ENCODE measurements around the gene AKT3.

AKT3 gene

DNA sequence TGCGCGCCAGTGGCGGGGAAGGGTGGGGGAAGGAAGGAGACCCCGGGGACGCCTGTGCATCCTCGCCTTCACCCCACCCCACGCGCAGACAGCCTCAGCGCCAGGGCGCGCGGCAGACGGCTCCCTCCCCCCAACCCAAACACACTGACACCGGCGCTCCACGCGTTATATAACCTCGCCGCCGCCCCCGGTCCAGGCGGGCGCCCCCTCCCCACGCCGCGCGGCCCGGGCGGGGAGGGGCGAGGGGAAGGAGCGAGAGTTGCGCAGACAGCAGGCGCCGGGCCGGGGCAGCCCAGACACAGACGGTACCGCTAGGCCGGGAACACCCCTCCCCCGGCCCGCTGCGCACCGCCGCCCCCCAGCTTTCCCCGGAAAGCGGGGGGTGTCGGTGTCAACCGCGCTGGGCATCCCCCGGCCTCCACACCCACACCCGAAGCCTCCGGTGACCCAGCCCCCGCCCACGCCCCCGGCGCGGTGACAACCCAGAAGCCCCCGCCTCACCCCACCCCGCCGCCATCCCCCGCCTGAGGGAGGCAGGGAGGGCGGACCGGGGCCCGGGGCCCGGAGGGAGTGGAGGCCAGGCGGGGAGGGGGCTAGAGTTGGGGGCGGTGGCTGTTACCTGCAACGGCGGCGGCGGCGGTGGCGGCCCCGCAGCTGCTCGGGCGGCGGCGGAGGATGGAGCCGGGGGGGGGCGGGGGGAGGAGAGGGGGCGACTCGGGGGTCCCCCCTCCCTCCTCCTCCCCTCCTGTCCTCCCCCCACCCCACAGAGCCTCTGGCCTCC is 432 bp downstream of the AKT3 start:
- TF ChIP-seq ZBTB7A (IDR thresholded peaks at IDR 0.05; ENCODE audit: low read depth), result no peak
- no peak for TF ChIP-seq NFIC (IDR thresholded peaks at IDR 0.05)
- TF ChIP-seq EGR1 (IDR thresholded peaks at IDR 0.05), result no peak
- no peak for TF ChIP-seq TAF1 (IDR thresholded peaks at IDR 0.05; ENCODE audit: low read depth)
- no peak for TF ChIP-seq CREB1 (IDR thresholded peaks at IDR 0.05; ENCODE audit: low read depth)
- no peak for TF ChIP-seq EP300 (IDR thresholded peaks at IDR 0.05; ENCODE audit: borderline replicate concordance)
- TF ChIP-seq, protein P1, sequence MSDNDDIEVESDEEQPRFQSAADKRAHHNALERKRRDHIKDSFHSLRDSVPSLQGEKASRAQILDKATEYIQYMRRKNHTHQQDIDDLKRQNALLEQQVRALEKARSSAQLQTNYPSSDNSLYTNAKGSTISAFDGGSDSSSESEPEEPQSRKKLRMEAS (IDR thresholded peaks at IDR 0.05), result no peak
- no peak for TF ChIP-seq TEAD4 (IDR thresholded peaks at IDR 0.05)
- no peak for TF ChIP-seq YY1 (IDR thresholded peaks at IDR 0.05; ENCODE audit: low read depth)
- no peak for TF ChIP-seq RAD21 (IDR thresholded peaks at IDR 0.05; ENCODE audit: low read depth)
- no peak for TF ChIP-seq FOXM1 (IDR thresholded peaks at IDR 0.05; ENCODE audit: borderline replicate concordance, low read depth)
- TF ChIP-seq CEBPB (IDR thresholded peaks at IDR 0.05), result no peak
- no peak for TF ChIP-seq TCF12 (IDR thresholded peaks at IDR 0.05; ENCODE audit: low read depth)
- TF ChIP-seq, protein P2, sequence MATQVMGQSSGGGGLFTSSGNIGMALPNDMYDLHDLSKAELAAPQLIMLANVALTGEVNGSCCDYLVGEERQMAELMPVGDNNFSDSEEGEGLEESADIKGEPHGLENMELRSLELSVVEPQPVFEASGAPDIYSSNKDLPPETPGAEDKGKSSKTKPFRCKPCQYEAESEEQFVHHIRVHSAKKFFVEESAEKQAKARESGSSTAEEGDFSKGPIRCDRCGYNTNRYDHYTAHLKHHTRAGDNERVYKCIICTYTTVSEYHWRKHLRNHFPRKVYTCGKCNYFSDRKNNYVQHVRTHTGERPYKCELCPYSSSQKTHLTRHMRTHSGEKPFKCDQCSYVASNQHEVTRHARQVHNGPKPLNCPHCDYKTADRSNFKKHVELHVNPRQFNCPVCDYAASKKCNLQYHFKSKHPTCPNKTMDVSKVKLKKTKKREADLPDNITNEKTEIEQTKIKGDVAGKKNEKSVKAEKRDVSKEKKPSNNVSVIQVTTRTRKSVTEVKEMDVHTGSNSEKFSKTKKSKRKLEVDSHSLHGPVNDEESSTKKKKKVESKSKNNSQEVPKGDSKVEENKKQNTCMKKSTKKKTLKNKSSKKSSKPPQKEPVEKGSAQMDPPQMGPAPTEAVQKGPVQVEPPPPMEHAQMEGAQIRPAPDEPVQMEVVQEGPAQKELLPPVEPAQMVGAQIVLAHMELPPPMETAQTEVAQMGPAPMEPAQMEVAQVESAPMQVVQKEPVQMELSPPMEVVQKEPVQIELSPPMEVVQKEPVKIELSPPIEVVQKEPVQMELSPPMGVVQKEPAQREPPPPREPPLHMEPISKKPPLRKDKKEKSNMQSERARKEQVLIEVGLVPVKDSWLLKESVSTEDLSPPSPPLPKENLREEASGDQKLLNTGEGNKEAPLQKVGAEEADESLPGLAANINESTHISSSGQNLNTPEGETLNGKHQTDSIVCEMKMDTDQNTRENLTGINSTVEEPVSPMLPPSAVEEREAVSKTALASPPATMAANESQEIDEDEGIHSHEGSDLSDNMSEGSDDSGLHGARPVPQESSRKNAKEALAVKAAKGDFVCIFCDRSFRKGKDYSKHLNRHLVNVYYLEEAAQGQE (IDR thresholded peaks at IDR 0.05; ENCODE audit: low read depth), result no peak
- TF ChIP-seq, protein P3, sequence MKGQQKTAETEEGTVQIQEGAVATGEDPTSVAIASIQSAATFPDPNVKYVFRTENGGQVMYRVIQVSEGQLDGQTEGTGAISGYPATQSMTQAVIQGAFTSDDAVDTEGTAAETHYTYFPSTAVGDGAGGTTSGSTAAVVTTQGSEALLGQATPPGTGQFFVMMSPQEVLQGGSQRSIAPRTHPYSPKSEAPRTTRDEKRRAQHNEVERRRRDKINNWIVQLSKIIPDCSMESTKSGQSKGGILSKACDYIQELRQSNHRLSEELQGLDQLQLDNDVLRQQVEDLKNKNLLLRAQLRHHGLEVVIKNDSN (IDR thresholded peaks at IDR 0.05), result no peak

DNA sequence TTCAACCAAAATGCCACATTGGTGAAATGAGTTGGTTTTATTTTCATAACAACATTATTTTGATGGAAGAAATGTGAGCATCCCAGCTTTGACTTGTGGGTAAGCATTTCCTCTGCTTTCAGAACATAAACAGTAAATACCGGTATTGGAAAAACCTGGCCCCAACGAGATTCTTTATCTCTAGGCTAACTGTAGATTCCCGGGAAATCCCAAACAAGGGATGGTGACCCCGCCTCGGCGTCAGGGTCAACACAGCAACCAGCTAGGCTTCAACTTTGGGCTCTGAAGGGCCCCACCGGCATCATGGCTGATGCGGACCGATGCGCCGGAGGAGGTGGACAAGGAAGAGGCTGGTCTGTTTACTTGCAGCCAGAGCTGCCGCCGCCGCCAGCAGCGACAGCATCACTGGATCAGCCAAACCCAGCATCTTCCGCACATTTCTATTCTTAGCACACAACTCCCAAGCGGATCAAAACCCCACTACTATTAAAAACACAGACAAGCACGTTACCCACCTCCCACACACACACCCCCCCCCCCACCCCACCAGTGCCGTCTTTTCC is 1.1 kb downstream of the AKT3 start:
- no peak for TF ChIP-seq ZBTB7A (IDR thresholded peaks at IDR 0.05; ENCODE audit: low read depth)
- no peak for TF ChIP-seq TAF1 (IDR thresholded peaks at IDR 0.05; ENCODE audit: low read depth)
- TF ChIP-seq, protein P2 (IDR thresholded peaks at IDR 0.05; ENCODE audit: low read depth), result no peak
- TF ChIP-seq, protein P3 (IDR thresholded peaks at IDR 0.05), result no peak
- no peak for TF ChIP-seq EP300 (IDR thresholded peaks at IDR 0.05; ENCODE audit: borderline replicate concordance)
- no peak for TF ChIP-seq EGR1 (IDR thresholded peaks at IDR 0.05)
- no peak for TF ChIP-seq YY1 (IDR thresholded peaks at IDR 0.05; ENCODE audit: low read depth)
- no peak for TF ChIP-seq FOXM1 (IDR thresholded peaks at IDR 0.05; ENCODE audit: borderline replicate concordance, low read depth)
- no peak for TF ChIP-seq TCF12 (IDR thresholded peaks at IDR 0.05; ENCODE audit: low read depth)
- TF ChIP-seq, protein P1 (IDR thresholded peaks at IDR 0.05), result no peak
- no peak for TF ChIP-seq CEBPB (IDR thresholded peaks at IDR 0.05)
- TF ChIP-seq TEAD4 (IDR thresholded peaks at IDR 0.05), result no peak
- no peak for TF ChIP-seq NFIC (IDR thresholded peaks at IDR 0.05)

DNA sequence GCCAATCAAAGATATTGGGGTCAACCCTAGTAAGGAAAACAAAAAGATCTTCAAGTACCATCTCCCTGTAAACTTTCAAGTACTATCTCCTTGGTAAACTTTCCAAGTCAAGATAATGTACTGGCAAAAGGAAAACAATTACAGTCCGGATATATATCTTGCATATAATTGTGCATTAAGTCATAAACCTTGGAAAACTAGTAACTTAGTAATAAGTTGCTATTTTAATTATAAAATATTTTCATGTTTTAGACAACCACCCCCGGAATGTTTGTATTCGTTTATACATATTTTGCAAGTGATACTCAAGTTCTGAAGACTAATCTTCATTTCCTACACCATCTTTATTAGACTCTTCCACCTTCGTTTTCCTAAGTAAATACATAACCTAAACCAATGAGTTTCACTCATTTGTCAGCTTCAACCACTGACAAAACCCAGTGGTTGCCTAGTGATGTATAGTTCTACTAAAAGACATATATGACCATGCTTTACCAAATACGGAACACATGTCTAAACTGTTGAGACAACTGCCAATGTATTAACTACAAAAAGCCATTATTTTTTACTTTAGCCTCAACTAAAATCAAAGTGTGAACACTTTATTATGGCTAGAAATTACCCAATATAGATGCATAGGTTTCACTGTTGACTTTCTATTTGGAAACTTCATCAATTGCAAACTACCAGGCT is 1.7 kb downstream of the AKT3 start:
- TF ChIP-seq FOXM1 (IDR thresholded peaks at IDR 0.05; ENCODE audit: borderline replicate concordance, low read depth) (no peak), YY1 (IDR thresholded peaks at IDR 0.05; ENCODE audit: low read depth) (no peak), EP300 (IDR thresholded peaks at IDR 0.05; ENCODE audit: borderline replicate concordance) (no peak), NFIC (IDR thresholded peaks at IDR 0.05) (no peak), TCF12 (IDR thresholded peaks at IDR 0.05; ENCODE audit: low read depth) (no peak), ZBTB7A (IDR thresholded peaks at IDR 0.05; ENCODE audit: low read depth) (no peak), RAD21 (IDR thresholded peaks at IDR 0.05; ENCODE audit: low read depth) (no peak), EGR1 (IDR thresholded peaks at IDR 0.05) (no peak), TAF1 (IDR thresholded peaks at IDR 0.05; ENCODE audit: low read depth) (no peak), CREB1 (IDR thresholded peaks at IDR 0.05; ENCODE audit: low read depth) (no peak), TEAD4 (IDR thresholded peaks at IDR 0.05) (no peak), CEBPB (IDR thresholded peaks at IDR 0.05) (no peak)
- TF ChIP-seq, protein P1 (IDR thresholded peaks at IDR 0.05), result no peak
- TF ChIP-seq, protein P3 (IDR thresholded peaks at IDR 0.05), result no peak
- TF ChIP-seq, protein P2 (IDR thresholded peaks at IDR 0.05; ENCODE audit: low read depth), result no peak
